Esophagus muscularis mucosa (tissue), 4 donors: Measurements from ENCODE around the gene PLOD1.

ENCODE experiments used
- CTCF ChIP-seq, 3 experiments: fragments of 200-600 bp in 2 of 3; fragments of 450-650 bp in 1 of 3; sonication (generic) in 2 of 3; IDR thresholded peaks; one replicate each; pipeline ENCODE4 v1.5.1; 2017 to 2019; ENCODE audit warnings: antibody characterized with exemption in 3 of 3, mild to moderate bottlenecking in 2 of 3, moderate library complexity in 1 of 3
- EP300 ChIP-seq: sonication (generic); formaldehyde crosslinking; IDR thresholded peaks from one replicate; pipeline ENCODE4 v1.6.1; 2017; ENCODE audit warnings: antibody characterized with exemption
- POLR2A ChIP-seq: fragments of 450-650 bp; IDR thresholded peaks from one replicate; pipeline ENCODE4 v1.6.1; 2017; ENCODE audit warnings: antibody characterized with exemption, moderate library complexity, mild to moderate bottlenecking, low read depth
- POLR2AphosphoS5 ChIP-seq, 2 donors: sonication (generic); formaldehyde crosslinking; IDR thresholded peaks; one replicate each; pipeline ENCODE4 v1.6.1; 2017; ENCODE audit warnings: antibody characterized with exemption in 2 of 2

- TF ChIP-seq POLR2A = no peak
- TF ChIP-seq CTCF (IDR thresholded peaks at IDR 0.05) = no peak
- no peak for TF ChIP-seq POLR2AphosphoS5 (IDR thresholded peaks at IDR 0.05)
- no peak for TF ChIP-seq EP300
Observed at GRCh38 chr1:11923069-11923826, 11.3 kb upstream of the PLOD1 start.
